DMS153 treated with DMSO at 0.1 percent for 48 hours (cell line): ENCODE results near the gene TMEM156.

Experiments
- DNase-seq: peaks from one replicate; lab custom pipeline; 2025; ENCODE audit not compliant: unreplicated experiment; lab: John Stamatoyannopoulos, UW

Gene TMEM156

DNA sequence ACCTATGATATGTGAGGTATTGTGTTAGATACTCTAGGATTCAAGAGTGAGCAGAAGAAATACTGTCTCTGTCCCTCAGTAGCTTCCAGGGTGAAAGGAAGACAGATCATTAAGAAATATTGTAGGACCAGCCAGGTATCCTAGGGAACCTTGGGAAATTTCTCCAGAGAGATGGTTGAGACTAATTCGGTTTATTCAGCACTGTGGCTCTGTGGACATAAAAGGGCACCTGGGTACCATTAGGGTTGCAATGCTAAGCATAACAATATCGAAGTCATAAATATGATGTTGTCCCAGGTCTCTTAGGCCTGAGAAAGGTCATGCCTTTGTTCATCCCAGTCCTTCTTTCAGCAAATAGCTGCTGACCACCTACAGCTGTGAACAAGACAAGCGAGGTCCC lies 103.6 kb downstream of the TMEM156 start:
- DNase-seq = no peak

DNA sequence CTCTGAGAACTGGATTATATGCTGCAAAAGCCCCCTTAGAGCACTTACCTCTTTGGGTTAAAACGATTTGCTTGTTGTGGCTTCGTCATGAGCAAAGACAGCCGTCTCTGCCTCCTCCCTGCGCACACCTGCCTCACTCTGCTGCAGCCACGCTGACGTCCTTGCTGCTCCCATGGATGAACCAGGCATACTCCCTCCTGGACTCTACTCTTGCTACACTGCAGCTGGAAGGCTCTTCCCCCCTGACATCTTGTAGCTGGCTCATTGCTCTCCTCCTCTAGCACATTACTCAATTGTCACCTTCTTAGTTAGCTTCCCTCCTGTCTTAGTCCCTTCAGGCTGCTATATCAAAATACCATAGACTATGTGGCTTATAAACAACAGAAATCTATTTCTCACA lies 105.3 kb downstream of the TMEM156 start:
- no peak for DNase-seq

DNA sequence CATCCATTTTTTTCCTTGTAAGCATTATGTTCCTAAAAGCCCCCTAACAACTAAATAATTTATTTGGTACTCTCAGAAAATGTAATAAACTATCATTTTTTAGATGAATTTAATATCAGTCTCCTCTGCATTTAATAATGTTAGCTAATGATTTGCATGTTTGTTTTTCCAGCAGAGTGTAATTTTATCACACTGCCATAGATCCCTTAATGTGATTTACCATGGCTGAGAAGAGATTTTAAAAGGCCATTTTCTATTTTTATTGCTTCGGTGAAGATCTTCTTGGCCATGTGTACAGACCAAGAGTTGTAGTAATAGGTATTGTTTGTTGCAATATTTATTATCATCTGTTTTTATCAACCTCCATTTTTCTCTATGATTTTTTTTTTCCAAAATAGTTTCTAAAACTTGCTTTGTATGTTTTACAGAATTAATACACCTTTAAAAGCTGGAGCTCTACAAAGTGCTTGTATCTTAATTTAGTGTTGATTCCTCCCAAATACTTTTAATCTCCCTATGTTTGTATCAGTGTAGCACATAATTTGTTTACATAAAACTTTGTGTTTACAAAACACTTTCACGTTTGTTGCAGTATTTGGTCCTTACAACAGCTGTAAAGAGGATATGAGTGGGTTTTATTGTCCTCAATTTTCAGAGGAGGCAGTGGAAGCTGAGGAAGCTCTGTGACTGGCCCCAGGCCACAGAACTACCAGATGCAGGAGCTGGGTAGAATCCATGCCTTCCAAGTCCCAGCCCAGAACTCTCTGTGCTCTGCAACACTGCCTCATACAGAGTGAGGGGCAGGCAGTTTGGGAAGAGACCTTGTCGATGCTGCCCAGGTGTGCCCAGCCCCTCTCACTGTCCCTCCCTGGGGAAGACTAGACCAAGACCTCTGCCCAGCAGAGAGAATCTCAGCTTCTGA lies 106.5 kb downstream of the TMEM156 start:
- no peak for DNase-seq

DNA sequence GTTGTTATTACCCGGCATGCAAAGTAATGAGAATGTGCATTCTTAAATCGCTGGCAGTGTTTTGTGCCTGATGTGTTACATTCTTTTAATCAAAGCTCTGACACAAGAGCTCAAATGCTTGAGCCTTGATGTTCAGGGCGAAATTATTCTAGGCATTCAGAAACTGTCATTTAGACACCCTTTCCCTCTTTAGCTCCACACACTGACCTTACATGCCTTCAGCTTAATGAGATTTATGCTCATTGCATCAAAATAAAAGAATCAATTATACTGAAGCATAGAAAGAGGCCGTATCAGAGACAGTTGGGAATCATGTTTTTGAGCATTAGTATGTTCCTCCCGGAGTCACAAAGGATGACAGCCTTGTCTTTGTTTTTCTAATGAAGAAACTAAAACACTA lies 107.9 kb downstream of the TMEM156 start:
- no peak for DNase-seq

DNA sequence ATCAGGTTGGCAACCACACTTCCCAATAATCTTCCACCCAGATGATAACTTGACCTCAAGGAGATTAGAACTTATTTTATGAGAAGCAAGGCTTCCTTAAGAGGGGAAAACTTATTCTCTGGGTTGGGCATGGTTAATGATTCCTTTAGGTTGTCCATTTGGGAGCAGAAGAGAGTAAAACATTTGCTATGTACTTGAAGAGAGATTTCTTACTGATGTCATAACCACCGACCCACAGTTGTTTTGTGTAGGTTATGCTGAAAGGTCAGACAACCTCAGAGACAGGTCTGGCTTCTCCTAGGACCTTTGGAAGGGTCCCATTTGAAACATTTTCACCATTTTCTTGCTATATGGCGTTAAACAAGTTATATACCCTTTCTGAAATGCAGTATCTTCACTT lies 108.5 kb downstream of the TMEM156 start:
- no peak for DNase-seq

DNA sequence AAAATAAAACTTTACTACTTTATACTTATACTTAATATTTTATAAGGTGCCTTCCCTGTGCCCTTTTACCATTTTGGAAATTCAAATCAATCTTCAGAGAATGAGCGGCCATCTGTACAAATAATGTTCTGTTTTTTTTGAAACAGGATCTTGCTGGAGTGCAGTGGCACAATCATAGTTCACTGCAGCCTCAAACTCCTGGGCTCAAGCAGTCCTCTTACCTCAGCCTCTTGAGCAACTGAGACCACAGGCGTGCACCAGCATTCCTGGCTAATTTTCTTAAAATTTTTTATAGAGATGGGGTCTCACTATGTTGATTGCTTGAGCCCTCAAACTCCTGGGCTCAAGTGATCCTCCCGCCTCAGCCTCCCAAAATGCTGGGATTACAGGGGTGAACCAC lies 111.1 kb downstream of the TMEM156 start:
- DNase-seq = no peak

DNA sequence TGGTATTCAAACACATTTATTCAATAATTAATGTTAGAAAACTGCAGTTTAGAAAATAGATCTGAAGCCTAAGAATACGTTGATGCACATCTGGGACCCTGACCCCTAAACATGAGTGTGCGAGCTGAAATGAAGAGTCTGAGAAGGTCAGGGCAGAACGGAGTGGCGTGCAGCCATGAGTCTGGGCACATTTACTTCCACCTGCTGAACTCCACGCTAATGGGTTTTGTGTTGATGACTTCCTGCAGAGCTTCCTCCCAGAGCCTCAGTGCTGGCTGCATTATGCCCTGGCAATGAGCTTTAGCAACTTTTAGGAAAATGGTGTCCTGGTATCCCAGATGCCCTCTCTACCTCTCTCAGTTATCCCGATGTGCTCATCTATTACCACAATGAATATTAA lies 111.5 kb downstream of the TMEM156 start:
- DNase-seq = no peak

DNA sequence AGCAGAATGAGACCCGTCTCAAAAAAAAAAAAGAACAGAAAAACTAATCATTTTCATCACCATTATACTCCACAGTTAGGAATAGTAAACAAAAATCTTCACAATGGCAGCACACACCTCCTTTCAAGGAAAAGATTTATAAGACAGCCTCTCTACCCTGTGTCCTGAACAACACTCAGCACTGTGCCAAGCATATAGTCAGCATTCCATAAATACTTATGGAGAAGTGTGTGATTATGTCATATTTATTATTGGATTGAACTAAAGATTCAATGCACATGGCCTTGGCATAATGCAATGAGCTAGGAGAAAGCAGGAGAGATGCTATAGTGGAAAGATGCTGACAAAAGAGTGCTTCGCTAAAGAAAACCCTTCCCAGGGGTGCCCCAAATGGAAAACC lies 112.0 kb downstream of the TMEM156 start:
- DNase-seq = no peak

DNA sequence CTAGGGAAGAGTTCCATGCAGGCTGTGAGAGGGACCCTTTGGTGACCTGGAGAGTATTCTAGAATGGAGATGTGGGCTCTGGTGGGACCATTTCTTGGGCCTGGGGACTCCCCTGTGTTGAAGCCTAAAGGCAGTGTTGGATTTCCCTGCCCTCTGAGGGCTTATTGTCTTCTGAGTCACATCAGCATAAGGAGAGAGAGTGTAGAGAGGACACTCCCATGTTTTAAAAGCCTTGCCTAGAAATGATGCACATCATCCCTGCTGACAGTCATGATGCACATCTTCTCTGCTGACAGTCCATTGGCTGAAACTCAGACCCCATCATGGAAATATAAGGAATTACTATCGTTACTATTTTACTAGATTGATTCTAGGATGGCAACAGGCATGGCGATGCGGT lies 112.7 kb downstream of the TMEM156 start:
- DNase-seq = no peak

DNA sequence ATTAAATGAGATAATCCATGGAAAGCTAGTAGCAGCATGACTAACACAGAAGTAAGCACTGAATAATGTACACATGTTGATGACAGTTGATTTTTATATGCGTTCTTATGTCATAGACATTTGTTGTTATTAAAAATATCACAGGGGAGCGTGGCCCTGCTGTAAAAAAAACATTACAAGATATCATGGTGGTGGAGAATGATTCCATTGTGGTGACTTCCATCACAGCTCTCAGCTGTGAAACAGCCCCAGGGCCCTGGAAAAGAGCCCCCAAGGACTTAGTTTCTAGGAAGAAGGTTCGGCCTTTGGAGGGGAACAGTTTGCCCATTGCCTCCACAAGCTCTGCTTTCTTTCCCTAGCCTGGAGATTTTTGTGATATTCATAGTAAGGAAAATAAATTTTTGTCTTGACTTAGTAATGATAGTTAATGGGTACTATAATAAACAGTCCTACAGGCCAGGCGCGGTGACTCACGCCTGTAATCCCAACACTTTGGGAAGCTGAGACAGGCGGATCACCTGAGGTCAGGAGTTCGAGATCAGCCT lies 114.7 kb downstream of the TMEM156 start:
- no peak for DNase-seq
